LHCN-M2 (cell line): ENCODE data around the gene RFTN1. TPM values are rescaled to one million over a fixed set of nuclear protein-coding genes. Genes with fewer than 3 reads are reported as not detected.
"Not testable (repeated sequence)": the region's sequence is repeated elsewhere in the genome, so short reads cannot be mapped to it uniquely, and the experiment has no call there.

ENCODE experiments used
- DNase-seq: peaks from one replicate; pipeline ENCODE4 v3.0.0-alpha.2; 2012; ENCODE audit warnings: low read depth
- total RNA-seq: library from RNA; depleted of rRNA; stranded (reverse); fragments of >200 nt; gene quantifications from 2 replicates; pipeline ENCODE4 v1.2.3, GENCODE V29; 2014

The RFTN1 gene
- total RNA-seq, 1 experiment from 2014 or later: 58.2 TPM

GRCh38 chr3:16507578-16508242, 5.8 kb downstream of the RFTN1 start:
- DNase-seq: no peak

GRCh38 chr3:16506884-16507577, 6.5 kb downstream of the RFTN1 start:
- DNase-seq: no peak

GRCh38 chr3:16506451-16506850, 7.0 kb downstream of the RFTN1 start:
- DNase-seq: no peak

GRCh38 chr3:16504692-16505091, 8.8 kb downstream of the RFTN1 start:
- DNase-seq: no peak

GRCh38 chr3:16504242-16504641, 9.3 kb downstream of the RFTN1 start:
- DNase-seq: peak; percentile 39

- DNase-seq: no peak
These were observed 10.2 kb downstream of the RFTN1 start for GRCh38 chr3:16503191-16503776.

- no peak for DNase-seq
These were observed 11.1 kb downstream of the RFTN1 start for GRCh38 chr3:16502347-16502908.

GRCh38 chr3:16501376-16501775, 12.1 kb downstream of the RFTN1 start:
- no peak for DNase-seq

- no peak for DNase-seq
These were observed 12.6 kb downstream of the RFTN1 start for GRCh38 chr3:16500911-16501310.

GRCh38 chr3:16500093-16500492, 13.4 kb downstream of the RFTN1 start:
- DNase-seq: no peak

GRCh38 chr3:16499351-16499750, 14.1 kb downstream of the RFTN1 start:
- no peak for DNase-seq

- DNase-seq: no peak
These were observed 15.2 kb downstream of the RFTN1 start for GRCh38 chr3:16498130-16498890.

- DNase-seq: no peak
These were observed 16.9 kb downstream of the RFTN1 start for GRCh38 chr3:16496408-16497222.

GRCh38 chr3:16496008-16496407, 17.5 kb downstream of the RFTN1 start:
- DNase-seq: no peak

- no peak for DNase-seq
These were observed 18.6 kb downstream of the RFTN1 start for GRCh38 chr3:16494814-16495431.

GRCh38 chr3:16494094-16494493, 19.4 kb downstream of the RFTN1 start:
- DNase-seq: no peak

GRCh38 chr3:16490062-16490619, 23.4 kb downstream of the RFTN1 start:
- no peak for DNase-seq

- not testable (repeated sequence) for DNase-seq
These were observed 24.0 kb downstream of the RFTN1 start for GRCh38 chr3:16489326-16490061.

- DNase-seq: no peak
These were observed 24.9 kb downstream of the RFTN1 start for GRCh38 chr3:16488637-16489036.
